MM.1S (cell line): ENCODE data around the gene MFF.

Source experiments
- CTCF ChIP-seq: fragments of 300-600 bp; sonication (generic); IDR thresholded peaks from 2 replicates; pipeline ENCODE4 v1.5.1; 2016; ENCODE audit warnings: antibody characterized with exemption, low read length, mixed read lengths
- EZH2 ChIP-seq: fragments of 300-600 bp; sonication (generic); optimal IDR thresholded peaks from 2 replicates; pipeline ENCODE3; 2017; ENCODE audit warnings: low read depth, mild to moderate bottlenecking, antibody characterized with exemption, low read length, mixed read lengths

- TF ChIP-seq CTCF (no peak), EZH2 (no peak)
Observed at GRCh38 chr2:227351639-227352038, 26.6 kb downstream of the MFF start.
